SK-N-SH treated with all-trans-retinoic acid at 6 μM for 48 hours (cell line): ENCODE measurements around the gene FOXK1.

Source experiments
- ARNTL ChIP-seq: fragments of 450-650 bp; formaldehyde crosslinking; IDR thresholded peaks from 2 replicates; pipeline ENCODE4 v1.5.0; 2020; ENCODE audit warnings: low read depth, mild to moderate bottlenecking, moderate library complexity, borderline replicate concordance
- PATZ1 ChIP-seq: fragments of 250-450 bp; sonication (Bioruptor Pico); IDR thresholded peaks from 2 replicates; pipeline ENCODE4 v1.8.0; 2020; ENCODE audit warnings: mild to moderate bottlenecking, moderate library complexity, borderline replicate concordance
- PPARA ChIP-seq: fragments of 250-450 bp; sonication (Bioruptor Pico); IDR thresholded peaks from 2 replicates; pipeline ENCODE4 v1.5.0; 2020; ENCODE audit warnings: mild to moderate bottlenecking, borderline replicate concordance
- RARB ChIP-seq: fragments of 250-450 bp; sonication (Bioruptor Pico); IDR thresholded peaks from 2 replicates; pipeline ENCODE4 v1.8.0; 2021; ENCODE audit warnings: mild to moderate bottlenecking, moderate library complexity
- SNAI2 ChIP-seq: fragments of 250-450 bp; sonication (Bioruptor Pico); IDR thresholded peaks from 2 replicates; pipeline ENCODE4 v1.5.0; 2020; ENCODE audit warnings: mild to moderate bottlenecking, moderate library complexity
- TCF4 ChIP-seq: fragments of 250-450 bp; sonication (Bioruptor Pico); IDR thresholded peaks from 2 replicates; pipeline ENCODE4 v1.8.0; 2021; ENCODE audit warnings: mild to moderate bottlenecking, moderate library complexity, borderline replicate concordance
- ZC3H10 ChIP-seq: fragments of 250-450 bp; sonication (Bioruptor Pico); IDR thresholded peaks from 2 replicates; pipeline ENCODE4 v1.5.1; 2021; ENCODE audit warnings: mild to moderate bottlenecking, moderate library complexity
- ZFP3 ChIP-seq: fragments of 250-450 bp; sonication (Bioruptor Pico); IDR thresholded peaks from 2 replicates; pipeline ENCODE4 v1.5.0; 2020; ENCODE audit warnings: mild to moderate bottlenecking, moderate library complexity
- ZFP30 ChIP-seq: fragments of 450-650 bp; formaldehyde crosslinking; IDR thresholded peaks from 2 replicates; pipeline ENCODE4 v1.5.0; 2022; ENCODE audit warnings: mild to moderate bottlenecking, moderate library complexity
- ZNF70 ChIP-seq: fragments of 450-650 bp; formaldehyde crosslinking; IDR thresholded peaks from 2 replicates; pipeline ENCODE4 v1.5.0; 2020; ENCODE audit warnings: mild to moderate bottlenecking, moderate library complexity
- ZNF8 ChIP-seq: fragments of 450-650 bp; formaldehyde crosslinking; IDR thresholded peaks from 2 replicates; pipeline ENCODE4 v1.5.0; 2020; ENCODE audit warnings: mild to moderate bottlenecking, moderate library complexity
- TF ChIP-seq, protein P1 (sequence below): fragments of 250-450 bp; sonication (Bioruptor Pico); IDR thresholded peaks from 2 replicates; pipeline ENCODE4 v1.5.0; 2020; ENCODE audit warnings: mild to moderate bottlenecking, moderate library complexity
- TF ChIP-seq, protein P2 (sequence below): fragments of 250-450 bp; sonication (Bioruptor Pico); IDR thresholded peaks from 2 replicates; pipeline ENCODE4 v1.5.1; 2020; ENCODE audit warnings: low read depth, mild to moderate bottlenecking, moderate library complexity

DNA sequence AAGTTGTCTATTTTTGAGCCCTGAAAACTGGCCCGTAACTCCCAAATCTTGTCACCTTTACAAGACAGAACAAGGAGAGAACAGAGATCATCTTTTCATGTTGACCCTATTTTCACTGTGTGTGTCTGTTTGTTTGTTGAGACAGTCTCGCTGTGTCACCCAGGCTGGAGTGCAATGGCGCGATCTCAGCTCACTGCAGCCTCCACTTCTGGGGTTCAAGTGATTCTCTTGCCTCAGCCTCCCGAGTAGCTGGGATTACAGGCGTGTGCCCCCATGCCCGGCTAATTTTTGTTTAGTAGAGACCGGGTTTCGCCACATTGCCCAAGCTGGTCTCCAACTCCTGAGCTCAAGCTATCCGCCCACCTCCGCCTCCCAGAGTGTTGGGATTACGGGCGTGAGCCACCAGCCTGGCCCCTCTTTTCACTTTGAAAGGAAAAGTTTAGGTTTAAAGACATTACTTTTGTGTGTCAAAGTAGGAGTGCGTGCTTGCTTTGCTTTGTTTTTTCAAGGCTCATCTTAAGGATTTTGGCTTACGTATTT lies 32.1 kb downstream of the FOXK1 start:
- TF ChIP-seq PATZ1 (CRISPR knock-in tag) (no peak), ZFP30 (CRISPR knock-in tag) (no peak), TCF4 (CRISPR knock-in tag) (no peak), SNAI2 (CRISPR knock-in tag) (no peak), ZNF70 (CRISPR knock-in tag) (no peak), ZNF8 (CRISPR knock-in tag) (no peak), RARB (CRISPR knock-in tag) (no peak), ARNTL (CRISPR knock-in tag) (no peak), ZC3H10 (CRISPR knock-in tag) (no peak), PPARA (no peak), ZFP3 (CRISPR knock-in tag) (no peak)
- TF ChIP-seq, protein P1, sequence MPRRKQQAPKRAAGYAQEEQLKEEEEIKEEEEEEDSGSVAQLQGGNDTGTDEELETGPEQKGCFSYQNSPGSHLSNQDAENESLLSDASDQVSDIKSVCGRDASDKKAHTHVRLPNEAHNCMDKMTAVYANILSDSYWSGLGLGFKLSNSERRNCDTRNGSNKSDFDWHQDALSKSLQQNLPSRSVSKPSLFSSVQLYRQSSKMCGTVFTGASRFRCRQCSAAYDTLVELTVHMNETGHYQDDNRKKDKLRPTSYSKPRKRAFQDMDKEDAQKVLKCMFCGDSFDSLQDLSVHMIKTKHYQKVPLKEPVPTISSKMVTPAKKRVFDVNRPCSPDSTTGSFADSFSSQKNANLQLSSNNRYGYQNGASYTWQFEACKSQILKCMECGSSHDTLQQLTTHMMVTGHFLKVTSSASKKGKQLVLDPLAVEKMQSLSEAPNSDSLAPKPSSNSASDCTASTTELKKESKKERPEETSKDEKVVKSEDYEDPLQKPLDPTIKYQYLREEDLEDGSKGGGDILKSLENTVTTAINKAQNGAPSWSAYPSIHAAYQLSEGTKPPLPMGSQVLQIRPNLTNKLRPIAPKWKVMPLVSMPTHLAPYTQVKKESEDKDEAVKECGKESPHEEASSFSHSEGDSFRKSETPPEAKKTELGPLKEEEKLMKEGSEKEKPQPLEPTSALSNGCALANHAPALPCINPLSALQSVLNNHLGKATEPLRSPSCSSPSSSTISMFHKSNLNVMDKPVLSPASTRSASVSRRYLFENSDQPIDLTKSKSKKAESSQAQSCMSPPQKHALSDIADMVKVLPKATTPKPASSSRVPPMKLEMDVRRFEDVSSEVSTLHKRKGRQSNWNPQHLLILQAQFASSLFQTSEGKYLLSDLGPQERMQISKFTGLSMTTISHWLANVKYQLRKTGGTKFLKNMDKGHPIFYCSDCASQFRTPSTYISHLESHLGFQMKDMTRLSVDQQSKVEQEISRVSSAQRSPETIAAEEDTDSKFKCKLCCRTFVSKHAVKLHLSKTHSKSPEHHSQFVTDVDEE (CRISPR knock-in tag), result no peak
- TF ChIP-seq, protein P2, sequence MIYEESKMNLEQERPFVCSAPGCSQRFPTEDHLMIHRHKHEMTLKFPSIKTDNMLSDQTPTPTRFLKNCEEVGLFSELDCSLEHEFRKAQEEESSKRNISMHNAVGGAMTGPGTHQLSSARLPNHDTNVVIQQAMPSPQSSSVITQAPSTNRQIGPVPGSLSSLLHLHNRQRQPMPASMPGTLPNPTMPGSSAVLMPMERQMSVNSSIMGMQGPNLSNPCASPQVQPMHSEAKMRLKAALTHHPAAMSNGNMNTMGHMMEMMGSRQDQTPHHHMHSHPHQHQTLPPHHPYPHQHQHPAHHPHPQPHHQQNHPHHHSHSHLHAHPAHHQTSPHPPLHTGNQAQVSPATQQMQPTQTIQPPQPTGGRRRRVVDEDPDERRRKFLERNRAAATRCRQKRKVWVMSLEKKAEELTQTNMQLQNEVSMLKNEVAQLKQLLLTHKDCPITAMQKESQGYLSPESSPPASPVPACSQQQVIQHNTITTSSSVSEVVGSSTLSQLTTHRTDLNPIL (CRISPR knock-in tag), result no peak
